Upper lobe of right lung (tissue), 1 donor: ENCODE measurements around the gene SEMA4C. TPM values are rescaled to one million over a fixed set of nuclear protein-coding genes. Genes with fewer than 3 reads are reported as not detected.

Experiments used
- ATAC-seq: fragments of 200-7000 bp; cut with Tn5 transposase; one replicate; pipeline ENCODE4 v1.9.1; 2020; ENCODE audit warnings: mild to moderate bottlenecking, moderate library complexity
- DNase-seq: peaks from one replicate; pipeline ENCODE4 v3.0.0-alpha.2; 2020
- H3K27ac ChIP-seq: fragments of 200-600 bp; one replicate; pipeline ENCODE4 v1.8.0; 2022
- H3K27me3 ChIP-seq: fragments of 200-600 bp; one replicate; pipeline ENCODE4 v1.8.0; 2022; ENCODE audit warnings: mild to moderate bottlenecking
- H3K36me3 ChIP-seq: fragments of 200-600 bp; one replicate; pipeline ENCODE4 v1.8.0; 2022
- H3K4me1 ChIP-seq: fragments of 200-600 bp; one replicate; pipeline ENCODE4 v1.8.0; 2022
- H3K4me3 ChIP-seq: fragments of 200-600 bp; one replicate; pipeline ENCODE4 v1.8.0; 2022; ENCODE audit warnings: mild to moderate bottlenecking
- H3K9me3 ChIP-seq: fragments of 200-600 bp; one replicate; pipeline ENCODE4 v1.8.0; 2022
- intact Hi-C: fragments of 100-400 bp; cut with DNase I; formaldehyde crosslinking; loops from one replicate; pipeline ENCODE4 v1.11.0; 2022
- total RNA-seq: library from RNA; stranded (reverse); fragmentation: NEBNext Ultra II Directional; extraction: Animal tissue kit (Norgen Biotek cat#: 25700); gene quantifications from one replicate; pipeline ENCODE4 v1.2.1, GENCODE V29; 2021
- TF ChIP-seq, protein P1 (sequence below): fragments of 200-600 bp; IDR thresholded peaks from one replicate; pipeline ENCODE4 v1.8.0; 2022; ENCODE audit warnings: antibody characterized with exemption
- donor health status: DM: no; HTN: yes; CAD: no; lungs with severe emphysema.

The SEMA4C gene
- total RNA-seq, 1 donor from 2014 or later = 37.7 TPM

DNA sequence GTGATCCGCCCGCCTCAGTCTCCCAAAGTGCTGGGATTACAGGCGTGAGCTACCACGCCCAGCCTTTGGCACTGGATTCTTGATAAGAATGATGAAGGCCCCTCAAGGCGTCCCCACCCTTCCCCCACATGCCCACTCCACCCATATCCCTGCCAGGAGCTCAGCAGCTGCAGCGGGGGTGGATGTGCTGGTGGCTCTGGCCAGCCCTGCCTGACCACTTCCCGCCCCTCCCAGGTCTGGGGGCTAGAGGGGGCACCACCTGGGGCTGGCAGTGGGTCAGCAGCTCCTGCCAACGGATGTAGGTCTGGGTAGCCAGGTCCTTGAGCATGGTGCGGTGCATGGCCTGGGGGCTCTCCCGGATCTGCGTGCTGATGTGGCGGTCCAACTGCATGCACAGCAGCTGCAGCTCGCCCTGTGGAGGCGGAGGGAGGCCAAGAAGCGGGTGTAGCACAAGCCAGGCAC lies 7.8 kb upstream of the SEMA4C start:
- no peak for DNase-seq
- peaks cover 22% of the 10 kb centered on the region for H3K4me1 ChIP-seq
- no peaks in the 10 kb centered on the region for H3K36me3 ChIP-seq
- intact Hi-C loops = no loop called here
- no peaks in the 10 kb centered on the region for H3K27me3 ChIP-seq
- H3K4me3 ChIP-seq = no peak overlapping the region
- no peak for ATAC-seq
- TF ChIP-seq, protein P1, sequence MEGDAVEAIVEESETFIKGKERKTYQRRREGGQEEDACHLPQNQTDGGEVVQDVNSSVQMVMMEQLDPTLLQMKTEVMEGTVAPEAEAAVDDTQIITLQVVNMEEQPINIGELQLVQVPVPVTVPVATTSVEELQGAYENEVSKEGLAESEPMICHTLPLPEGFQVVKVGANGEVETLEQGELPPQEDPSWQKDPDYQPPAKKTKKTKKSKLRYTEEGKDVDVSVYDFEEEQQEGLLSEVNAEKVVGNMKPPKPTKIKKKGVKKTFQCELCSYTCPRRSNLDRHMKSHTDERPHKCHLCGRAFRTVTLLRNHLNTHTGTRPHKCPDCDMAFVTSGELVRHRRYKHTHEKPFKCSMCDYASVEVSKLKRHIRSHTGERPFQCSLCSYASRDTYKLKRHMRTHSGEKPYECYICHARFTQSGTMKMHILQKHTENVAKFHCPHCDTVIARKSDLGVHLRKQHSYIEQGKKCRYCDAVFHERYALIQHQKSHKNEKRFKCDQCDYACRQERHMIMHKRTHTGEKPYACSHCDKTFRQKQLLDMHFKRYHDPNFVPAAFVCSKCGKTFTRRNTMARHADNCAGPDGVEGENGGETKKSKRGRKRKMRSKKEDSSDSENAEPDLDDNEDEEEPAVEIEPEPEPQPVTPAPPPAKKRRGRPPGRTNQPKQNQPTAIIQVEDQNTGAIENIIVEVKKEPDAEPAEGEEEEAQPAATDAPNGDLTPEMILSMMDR = no peak
- no peaks in the 10 kb centered on the region for H3K9me3 ChIP-seq
- H3K27ac ChIP-seq = no peak overlapping the region

DNA sequence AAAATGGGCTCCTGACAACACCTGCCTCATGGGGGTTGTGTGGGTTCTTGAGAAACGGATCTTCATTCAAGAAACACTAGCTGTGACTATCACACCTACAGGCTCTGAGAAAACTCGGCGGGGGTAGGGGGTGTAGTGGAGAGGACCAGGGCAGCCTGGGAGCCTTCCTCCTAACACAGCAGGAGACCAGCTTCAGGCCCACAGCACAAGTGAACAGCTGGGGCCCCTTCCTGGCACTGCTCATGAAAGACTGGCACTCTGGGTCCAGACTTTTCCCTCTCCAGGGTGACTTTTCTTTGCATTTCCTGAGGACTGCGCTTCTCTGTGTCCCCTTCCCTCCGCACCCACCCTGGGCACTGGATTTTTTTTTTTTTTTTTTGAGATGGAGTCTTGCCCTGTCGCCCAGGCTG lies 7.2 kb upstream of the SEMA4C start:
- Histone ChIP-seq H3K27ac (no peak overlapping the region), H3K36me3 (no peaks in the 10 kb centered on the region), H3K4me1 (peaks cover 23% of the 10 kb centered on the region), H3K27me3 (no peaks in the 10 kb centered on the region), H3K4me3 (no peak overlapping the region), H3K9me3 (no peaks in the 10 kb centered on the region)
- intact Hi-C loops = no loop called here
- TF ChIP-seq, protein P1 = no peak
- no peak for DNase-seq
- ATAC-seq = no peak

DNA sequence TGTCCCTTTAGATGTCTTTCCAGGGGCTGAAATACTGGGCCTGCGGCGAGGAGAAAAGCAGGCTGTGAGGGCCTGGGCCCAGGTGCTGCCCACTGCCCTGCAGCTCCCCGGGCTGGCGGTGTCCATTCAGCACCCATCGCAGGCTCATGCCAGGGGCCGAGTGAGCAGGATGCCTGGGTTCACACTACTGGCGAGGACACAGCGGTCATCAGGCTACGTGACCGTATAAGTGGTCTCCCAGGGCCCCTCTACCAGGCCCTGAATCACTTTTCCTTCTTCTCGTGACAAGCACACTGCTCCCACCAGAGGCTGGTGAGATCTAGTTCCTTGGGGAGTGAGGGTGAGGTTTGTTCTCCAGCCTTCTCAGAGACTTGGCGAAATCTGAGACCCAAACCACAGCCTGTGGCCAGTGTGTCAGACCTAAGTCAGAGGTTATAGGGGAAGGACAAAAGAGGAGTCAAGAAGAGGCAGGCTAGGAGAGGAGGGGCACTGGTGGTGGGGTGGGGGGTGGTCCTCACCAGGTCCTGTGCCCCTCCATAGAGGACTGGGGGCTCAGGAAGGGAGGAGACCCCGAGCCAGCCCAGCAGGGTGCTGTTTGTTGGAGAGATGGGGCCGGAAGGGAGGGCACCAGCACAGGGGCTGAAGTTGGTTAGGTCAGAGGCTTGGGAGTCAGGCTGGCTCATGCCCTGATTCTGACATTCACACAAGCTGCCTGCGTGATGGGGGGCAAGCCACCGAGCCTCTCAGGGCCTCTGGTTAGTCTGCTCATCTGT lies 6.6 kb upstream of the SEMA4C start:
- H3K9me3 ChIP-seq = no peaks in the 10 kb centered on the region
- H3K4me3 ChIP-seq = no peak overlapping the region
- DNase-seq (no peak), ATAC-seq (no peak)
- H3K27me3 ChIP-seq = no peaks in the 10 kb centered on the region
- no peaks in the 10 kb centered on the region for H3K36me3 ChIP-seq
- intact Hi-C loops = no loop called here
- no peak overlapping the region for H3K27ac ChIP-seq
- peaks cover 19% of the 10 kb centered on the region for H3K4me1 ChIP-seq
- TF ChIP-seq, protein P1 = no peak

DNA sequence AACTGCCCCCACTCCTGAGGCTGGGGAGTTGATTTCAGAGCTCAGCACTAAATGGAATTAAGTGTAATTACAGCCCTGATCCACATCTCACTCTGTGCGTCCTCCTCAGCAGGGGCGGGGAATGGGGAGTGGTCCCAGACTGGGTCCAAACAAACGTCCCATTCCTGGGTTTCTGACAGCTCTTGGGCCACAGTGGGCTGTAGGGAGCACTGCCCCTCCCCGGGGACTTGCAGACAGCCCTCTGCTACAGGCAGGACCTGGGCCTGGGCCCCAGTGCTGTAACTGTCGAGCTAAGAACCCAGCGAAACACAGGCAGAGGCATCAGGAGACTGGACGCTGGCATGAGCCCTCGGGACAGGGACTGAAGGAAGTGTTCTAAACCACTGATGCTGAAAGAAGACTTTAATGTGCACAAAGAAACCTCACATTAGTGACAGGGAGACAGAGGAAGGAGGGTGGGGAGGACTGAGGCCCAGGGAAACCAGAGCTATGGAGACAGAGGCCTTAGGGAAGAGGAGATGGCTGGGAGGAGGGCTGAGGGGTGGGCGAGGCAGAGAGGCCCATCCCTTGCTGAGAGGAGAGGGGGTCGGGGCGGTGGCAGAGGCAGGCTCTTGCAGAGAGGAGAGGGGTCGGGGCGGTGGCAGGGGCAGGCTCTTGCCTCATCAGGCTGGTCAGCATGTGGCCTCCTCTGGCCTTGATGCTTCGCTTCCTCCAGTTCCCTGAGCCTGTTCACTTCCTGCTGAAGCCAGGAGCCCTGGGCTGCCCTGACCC lies 5.8 kb upstream of the SEMA4C start:
- no peak overlapping the region for H3K4me3 ChIP-seq
- no peaks in the 10 kb centered on the region for H3K9me3 ChIP-seq
- no peak overlapping the region for H3K27ac ChIP-seq
- H3K27me3 ChIP-seq = no peaks in the 10 kb centered on the region
- H3K4me1 ChIP-seq = peaks cover 25% of the 10 kb centered on the region
- DNase-seq (no peak), ATAC-seq (no peak)
- TF ChIP-seq, protein P1 = no peak
- no peaks in the 10 kb centered on the region for H3K36me3 ChIP-seq
- intact Hi-C loops = no loop called here

DNA sequence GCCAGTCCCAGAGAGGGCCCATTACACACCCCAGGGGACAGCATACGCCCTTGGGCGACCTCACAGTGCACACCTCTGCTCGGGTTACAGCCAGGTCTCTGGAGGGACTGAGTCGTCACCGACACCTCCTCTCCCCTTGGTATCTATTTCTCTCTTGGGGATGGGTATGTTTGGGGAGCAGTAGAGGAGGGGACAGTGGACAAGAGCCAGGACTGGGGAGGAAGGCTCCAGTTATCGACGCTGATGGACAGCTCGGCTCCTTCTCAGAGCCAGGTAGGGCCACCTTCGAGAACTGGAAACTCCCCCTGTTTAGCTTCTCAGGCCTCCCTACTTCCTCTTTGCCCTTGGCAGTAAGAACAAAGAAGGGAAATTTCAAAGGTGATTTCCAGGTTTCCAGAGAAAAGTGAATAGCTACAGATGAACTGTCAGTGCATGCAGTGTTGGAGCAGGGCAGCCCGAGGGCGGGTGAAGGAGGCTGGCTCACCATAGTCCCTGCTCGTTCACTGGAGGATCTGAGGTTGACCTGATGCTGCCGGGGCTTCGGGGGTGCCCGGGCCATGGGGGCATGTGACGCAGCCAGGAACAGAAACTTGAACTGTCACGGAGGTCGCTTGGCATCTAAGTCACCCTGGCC lies 4.4 kb upstream of the SEMA4C start:
- peak overlapping the region; percentile 7 for H3K27ac ChIP-seq
- no peak for DNase-seq

More for the DNA sequence above, 4.4 kb upstream of the SEMA4C start:
- intact Hi-C loops = no loop called here
- Histone ChIP-seq H3K9me3 (no peaks in the 10 kb centered on the region), H3K27me3 (no peaks in the 10 kb centered on the region), H3K36me3 (no peaks in the 10 kb centered on the region), H3K4me1 (peaks cover 30% of the 10 kb centered on the region), H3K4me3 (no peak overlapping the region)
- TF ChIP-seq, protein P1 = no peak
- no peak for ATAC-seq
